WTC11 (cell line): ENCODE data around the gene SMYD3. TPM values are rescaled to one million over a fixed set of nuclear protein-coding genes. Genes with fewer than 3 reads are reported as not detected.

ENCODE experiments used
- ATAC-seq: fragments of 200-7000 bp; cut with Tn5 transposase; 2 replicates; pipeline ENCODE4 v1.10.0; 2021; ENCODE audit warnings: mild to moderate bottlenecking, moderate library complexity
- CTCF ChIA-PET: fragments of 300-600 bp; sonication (Branson Sonifier 250); formaldehyde crosslinking; loops from one replicate; lab custom pipeline; 2021; ENCODE audit warnings: antibody characterized with exemption; lab: Charles Lee
- POLR2A ChIA-PET: fragments of 350-600 bp; sonication (Branson Sonifier 250); formaldehyde crosslinking; loops from one replicate; lab custom pipeline; 2021; ENCODE audit warnings: antibody characterized with exemption; lab: Charles Lee
- DNase-seq: peaks from one replicate; pipeline ENCODE4 v3.0.0; 2021; ENCODE audit warnings: low spot score
- H3K27ac Mint-ChIP-seq: 2 replicates; pipeline ENCODE4 v1.8.0; 2021; ENCODE audit warnings: mixed read lengths
- H3K27me3 Mint-ChIP-seq: 2 replicates; pipeline ENCODE4 v1.8.0; 2021; ENCODE audit warnings: low read depth, mild to moderate bottlenecking, moderate library complexity, mixed read lengths
- H3K36me3 Mint-ChIP-seq: 2 replicates; pipeline ENCODE4 v1.8.0; 2021; ENCODE audit warnings: mixed read lengths
- H3K4me1 Mint-ChIP-seq: 2 replicates; pipeline ENCODE4 v1.8.0; 2022; ENCODE audit warnings: mixed read lengths
- H3K4me3 Mint-ChIP-seq: 2 replicates; pipeline ENCODE4 v1.8.0; 2021; ENCODE audit warnings: mild to moderate bottlenecking, moderate library complexity, mixed read lengths
- H3K9me3 Mint-ChIP-seq: 2 replicates; pipeline ENCODE4 v1.8.0; 2021; ENCODE audit warnings: mixed read lengths
- EMX1 ChIP-seq: fragments of 250-450 bp; sonication (Bioruptor Pico); IDR thresholded peaks from 2 replicates; pipeline ENCODE4 v1.8.0; 2021; ENCODE audit warnings: mild to moderate bottlenecking
- MYBL2 ChIP-seq: sonication (generic); formaldehyde crosslinking; IDR thresholded peaks from 2 replicates; pipeline ENCODE4 v1.8.1; 2023; ENCODE audit warnings: mild to moderate bottlenecking, moderate library complexity, missing genetic modification reagents
- NFATC4 ChIP-seq: fragments of 250-450 bp; sonication (Bioruptor Pico); IDR thresholded peaks from 2 replicates; pipeline ENCODE4 v1.9.0; 2021; ENCODE audit warnings: mild to moderate bottlenecking
- NR1H2 ChIP-seq: sonication (generic); formaldehyde crosslinking; IDR thresholded peaks from 2 replicates; pipeline ENCODE4 v1.9.0; 2021; ENCODE audit warnings: mild to moderate bottlenecking, moderate library complexity, missing genetic modification reagents
- RELA ChIP-seq: sonication (generic); formaldehyde crosslinking; IDR thresholded peaks from 2 replicates; pipeline ENCODE4 v1.8.1; 2022; ENCODE audit warnings: missing genetic modification reagents, mild to moderate bottlenecking, borderline replicate concordance
- SP1 ChIP-seq: sonication (generic); formaldehyde crosslinking; conservative IDR thresholded peaks from 2 replicates; pipeline ENCODE4 v1.8.1; 2022; ENCODE audit warnings: missing genetic modification reagents
- TEAD1 ChIP-seq: sonication (generic); formaldehyde crosslinking; IDR thresholded peaks from 2 replicates; pipeline ENCODE4 v1.8.0; 2022; ENCODE audit warnings: mild to moderate bottlenecking, missing genetic modification reagents
- TP53 ChIP-seq: sonication (generic); formaldehyde crosslinking; IDR thresholded peaks from 2 replicates; pipeline ENCODE4 v1.8.1; 2023; ENCODE audit warnings: mild to moderate bottlenecking, missing genetic modification reagents
- ZNF138 ChIP-seq: sonication (generic); formaldehyde crosslinking; conservative IDR thresholded peaks from 2 replicates; pipeline ENCODE4 v1.8.1; 2022; ENCODE audit warnings: mild to moderate bottlenecking, moderate library complexity, missing genetic modification reagents
- ZNF423 ChIP-seq: fragments of 250-450 bp; sonication (Bioruptor Pico); IDR thresholded peaks from 2 replicates; pipeline ENCODE4 v2.1.2; 2022; ENCODE audit warnings: mild to moderate bottlenecking, moderate library complexity
- total RNA-seq: library from RNA; stranded (reverse); gene quantifications from 3 replicates; pipeline ENCODE4 v1.2.3, GENCODE V29; 2021
- TF ChIP-seq, protein P1 (sequence below): sonication (generic); formaldehyde crosslinking; IDR thresholded peaks from 2 replicates; pipeline ENCODE4 v1.8.0; 2022; ENCODE audit warnings: missing genetic modification reagents
- TF ChIP-seq, protein P2 (sequence below): sonication (generic); formaldehyde crosslinking; conservative IDR thresholded peaks from 2 replicates; pipeline ENCODE4 v1.8.1; 2022; ENCODE audit warnings: mild to moderate bottlenecking, missing genetic modification reagents
- TF ChIP-seq, protein P3 (sequence below): sonication (generic); formaldehyde crosslinking; IDR thresholded peaks from 2 replicates; pipeline ENCODE4 v1.8.1; 2023; ENCODE audit warnings: mild to moderate bottlenecking, missing genetic modification reagents
- TF ChIP-seq, protein P4 (sequence below): sonication (generic); formaldehyde crosslinking; IDR thresholded peaks from 2 replicates; pipeline ENCODE4 v1.8.0; 2022; ENCODE audit warnings: mild to moderate bottlenecking, missing genetic modification reagents
- TF ChIP-seq, protein P5 (sequence below): sonication (generic); formaldehyde crosslinking; IDR thresholded peaks from 2 replicates; pipeline ENCODE4 v1.8.0; 2023; ENCODE audit warnings: mild to moderate bottlenecking, missing genetic modification reagents
- TF ChIP-seq, protein P6 (sequence below): sonication (generic); formaldehyde crosslinking; IDR thresholded peaks from 2 replicates; pipeline ENCODE4 v1.8.1; 2022; ENCODE audit warnings: low read depth, mild to moderate bottlenecking, moderate library complexity, missing genetic modification reagents, borderline replicate concordance
- TF ChIP-seq, protein P7 (sequence below): fragments of 250-450 bp; sonication (Bioruptor Pico); IDR thresholded peaks from 2 replicates; pipeline ENCODE4 v1.9.0; 2021; ENCODE audit warnings: mild to moderate bottlenecking
- TF ChIP-seq, protein P8 (sequence below): sonication (generic); formaldehyde crosslinking; IDR thresholded peaks from 2 replicates; pipeline ENCODE4 v1.8.0; 2022; ENCODE audit warnings: mild to moderate bottlenecking, missing genetic modification reagents
- TF ChIP-seq, protein P9 (sequence below): sonication (generic); formaldehyde crosslinking; IDR thresholded peaks from 2 replicates; pipeline ENCODE4 v1.8.0; 2023; ENCODE audit warnings: missing genetic modification reagents

The SMYD3 gene
- total RNA-seq, 1 experiment from 2014 or later = 21.4 TPM

DNA sequence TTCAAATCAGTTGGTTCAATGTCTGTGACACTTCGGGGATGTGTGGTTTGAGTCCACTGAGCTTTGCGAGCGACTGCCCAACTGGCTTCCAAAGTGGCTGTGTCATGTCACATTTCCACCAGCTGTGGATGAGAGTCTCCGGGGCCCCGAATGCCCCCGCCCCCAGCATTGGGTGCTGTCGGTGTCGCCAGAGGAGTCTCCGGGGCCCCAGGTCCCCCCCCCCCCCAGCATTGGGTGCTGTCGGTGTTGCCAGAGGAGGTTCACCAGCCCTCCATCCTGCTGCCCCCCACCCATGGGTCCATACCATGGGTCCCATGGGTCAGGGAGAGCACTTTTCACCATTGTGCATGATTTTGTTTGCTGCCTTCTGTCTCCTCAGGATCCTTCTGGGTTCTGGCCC, 9.0 kb upstream of the SMYD3 start:
- Mint-ChIP-seq H3K27me3 (peaks cover 5% of the 10 kb centered on the region), H3K27ac (no peak overlapping the region), H3K4me3 (no peak overlapping the region), H3K9me3 (peaks cover 44% of the 10 kb centered on the region), H3K36me3 (peaks cover 13% of the 10 kb centered on the region), H3K4me1 (no peaks in the 10 kb centered on the region)
- DNase-seq = no peak
- ChIA-PET POLR2A (no interaction called here), CTCF (no interaction called here)
- TF ChIP-seq ZNF138 (CRISPR knock-in tag) (no peak), TEAD1 (CRISPR knock-in tag) (no peak), ZNF423 (CRISPR knock-in tag) (no peak)
- TF ChIP-seq, protein P1, sequence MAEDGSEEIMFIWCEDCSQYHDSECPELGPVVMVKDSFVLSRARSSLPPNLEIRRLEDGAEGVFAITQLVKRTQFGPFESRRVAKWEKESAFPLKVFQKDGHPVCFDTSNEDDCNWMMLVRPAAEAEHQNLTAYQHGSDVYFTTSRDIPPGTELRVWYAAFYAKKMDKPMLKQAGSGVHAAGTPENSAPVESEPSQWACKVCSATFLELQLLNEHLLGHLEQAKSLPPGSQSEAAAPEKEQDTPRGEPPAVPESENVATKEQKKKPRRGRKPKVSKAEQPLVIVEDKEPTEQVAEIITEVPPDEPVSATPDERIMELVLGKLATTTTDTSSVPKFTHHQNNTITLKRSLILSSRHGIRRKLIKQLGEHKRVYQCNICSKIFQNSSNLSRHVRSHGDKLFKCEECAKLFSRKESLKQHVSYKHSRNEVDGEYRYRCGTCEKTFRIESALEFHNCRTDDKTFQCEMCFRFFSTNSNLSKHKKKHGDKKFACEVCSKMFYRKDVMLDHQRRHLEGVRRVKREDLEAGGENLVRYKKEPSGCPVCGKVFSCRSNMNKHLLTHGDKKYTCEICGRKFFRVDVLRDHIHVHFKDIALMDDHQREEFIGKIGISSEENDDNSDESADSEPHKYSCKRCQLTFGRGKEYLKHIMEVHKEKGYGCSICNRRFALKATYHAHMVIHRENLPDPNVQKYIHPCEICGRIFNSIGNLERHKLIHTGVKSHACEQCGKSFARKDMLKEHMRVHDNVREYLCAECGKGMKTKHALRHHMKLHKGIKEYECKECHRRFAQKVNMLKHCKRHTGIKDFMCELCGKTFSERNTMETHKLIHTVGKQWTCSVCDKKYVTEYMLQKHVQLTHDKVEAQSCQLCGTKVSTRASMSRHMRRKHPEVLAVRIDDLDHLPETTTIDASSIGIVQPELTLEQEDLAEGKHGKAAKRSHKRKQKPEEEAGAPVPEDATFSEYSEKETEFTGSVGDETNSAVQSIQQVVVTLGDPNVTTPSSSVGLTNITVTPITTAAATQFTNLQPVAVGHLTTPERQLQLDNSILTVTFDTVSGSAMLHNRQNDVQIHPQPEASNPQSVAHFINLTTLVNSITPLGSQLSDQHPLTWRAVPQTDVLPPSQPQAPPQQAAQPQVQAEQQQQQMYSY (CRISPR knock-in tag) = no peak
- TF ChIP-seq, protein P2, sequence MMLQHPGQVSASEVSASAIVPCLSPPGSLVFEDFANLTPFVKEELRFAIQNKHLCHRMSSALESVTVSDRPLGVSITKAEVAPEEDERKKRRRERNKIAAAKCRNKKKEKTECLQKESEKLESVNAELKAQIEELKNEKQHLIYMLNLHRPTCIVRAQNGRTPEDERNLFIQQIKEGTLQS = no peak
- TF ChIP-seq, protein P3, sequence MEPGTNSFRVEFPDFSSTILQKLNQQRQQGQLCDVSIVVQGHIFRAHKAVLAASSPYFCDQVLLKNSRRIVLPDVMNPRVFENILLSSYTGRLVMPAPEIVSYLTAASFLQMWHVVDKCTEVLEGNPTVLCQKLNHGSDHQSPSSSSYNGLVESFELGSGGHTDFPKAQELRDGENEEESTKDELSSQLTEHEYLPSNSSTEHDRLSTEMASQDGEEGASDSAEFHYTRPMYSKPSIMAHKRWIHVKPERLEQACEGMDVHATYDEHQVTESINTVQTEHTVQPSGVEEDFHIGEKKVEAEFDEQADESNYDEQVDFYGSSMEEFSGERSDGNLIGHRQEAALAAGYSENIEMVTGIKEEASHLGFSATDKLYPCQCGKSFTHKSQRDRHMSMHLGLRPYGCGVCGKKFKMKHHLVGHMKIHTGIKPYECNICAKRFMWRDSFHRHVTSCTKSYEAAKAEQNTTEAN = no peak
- TF ChIP-seq, protein P4, sequence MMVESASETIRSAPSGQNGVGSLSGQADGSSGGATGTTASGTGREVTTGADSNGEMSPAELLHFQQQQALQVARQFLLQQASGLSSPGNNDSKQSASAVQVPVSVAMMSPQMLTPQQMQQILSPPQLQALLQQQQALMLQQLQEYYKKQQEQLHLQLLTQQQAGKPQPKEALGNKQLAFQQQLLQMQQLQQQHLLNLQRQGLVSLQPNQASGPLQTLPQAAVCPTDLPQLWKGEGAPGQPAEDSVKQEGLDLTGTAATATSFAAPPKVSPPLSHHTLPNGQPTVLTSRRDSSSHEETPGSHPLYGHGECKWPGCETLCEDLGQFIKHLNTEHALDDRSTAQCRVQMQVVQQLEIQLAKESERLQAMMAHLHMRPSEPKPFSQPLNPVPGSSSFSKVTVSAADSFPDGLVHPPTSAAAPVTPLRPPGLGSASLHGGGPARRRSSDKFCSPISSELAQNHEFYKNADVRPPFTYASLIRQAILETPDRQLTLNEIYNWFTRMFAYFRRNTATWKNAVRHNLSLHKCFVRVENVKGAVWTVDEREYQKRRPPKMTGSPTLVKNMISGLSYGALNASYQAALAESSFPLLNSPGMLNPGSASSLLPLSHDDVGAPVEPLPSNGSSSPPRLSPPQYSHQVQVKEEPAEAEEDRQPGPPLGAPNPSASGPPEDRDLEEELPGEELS (CRISPR knock-in tag) = no peak
- TF ChIP-seq, protein P5, sequence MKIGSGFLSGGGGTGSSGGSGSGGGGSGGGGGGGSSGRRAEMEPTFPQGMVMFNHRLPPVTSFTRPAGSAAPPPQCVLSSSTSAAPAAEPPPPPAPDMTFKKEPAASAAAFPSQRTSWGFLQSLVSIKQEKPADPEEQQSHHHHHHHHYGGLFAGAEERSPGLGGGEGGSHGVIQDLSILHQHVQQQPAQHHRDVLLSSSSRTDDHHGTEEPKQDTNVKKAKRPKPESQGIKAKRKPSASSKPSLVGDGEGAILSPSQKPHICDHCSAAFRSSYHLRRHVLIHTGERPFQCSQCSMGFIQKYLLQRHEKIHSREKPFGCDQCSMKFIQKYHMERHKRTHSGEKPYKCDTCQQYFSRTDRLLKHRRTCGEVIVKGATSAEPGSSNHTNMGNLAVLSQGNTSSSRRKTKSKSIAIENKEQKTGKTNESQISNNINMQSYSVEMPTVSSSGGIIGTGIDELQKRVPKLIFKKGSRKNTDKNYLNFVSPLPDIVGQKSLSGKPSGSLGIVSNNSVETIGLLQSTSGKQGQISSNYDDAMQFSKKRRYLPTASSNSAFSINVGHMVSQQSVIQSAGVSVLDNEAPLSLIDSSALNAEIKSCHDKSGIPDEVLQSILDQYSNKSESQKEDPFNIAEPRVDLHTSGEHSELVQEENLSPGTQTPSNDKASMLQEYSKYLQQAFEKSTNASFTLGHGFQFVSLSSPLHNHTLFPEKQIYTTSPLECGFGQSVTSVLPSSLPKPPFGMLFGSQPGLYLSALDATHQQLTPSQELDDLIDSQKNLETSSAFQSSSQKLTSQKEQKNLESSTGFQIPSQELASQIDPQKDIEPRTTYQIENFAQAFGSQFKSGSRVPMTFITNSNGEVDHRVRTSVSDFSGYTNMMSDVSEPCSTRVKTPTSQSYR (CRISPR knock-in tag) = no peak
- TF ChIP-seq, protein P6, sequence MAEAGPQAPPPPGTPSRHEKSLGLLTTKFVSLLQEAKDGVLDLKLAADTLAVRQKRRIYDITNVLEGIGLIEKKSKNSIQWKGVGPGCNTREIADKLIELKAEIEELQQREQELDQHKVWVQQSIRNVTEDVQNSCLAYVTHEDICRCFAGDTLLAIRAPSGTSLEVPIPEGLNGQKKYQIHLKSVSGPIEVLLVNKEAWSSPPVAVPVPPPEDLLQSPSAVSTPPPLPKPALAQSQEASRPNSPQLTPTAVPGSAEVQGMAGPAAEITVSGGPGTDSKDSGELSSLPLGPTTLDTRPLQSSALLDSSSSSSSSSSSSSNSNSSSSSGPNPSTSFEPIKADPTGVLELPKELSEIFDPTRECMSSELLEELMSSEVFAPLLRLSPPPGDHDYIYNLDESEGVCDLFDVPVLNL (CRISPR knock-in tag) = no peak
- ATAC-seq = no peak

DNA sequence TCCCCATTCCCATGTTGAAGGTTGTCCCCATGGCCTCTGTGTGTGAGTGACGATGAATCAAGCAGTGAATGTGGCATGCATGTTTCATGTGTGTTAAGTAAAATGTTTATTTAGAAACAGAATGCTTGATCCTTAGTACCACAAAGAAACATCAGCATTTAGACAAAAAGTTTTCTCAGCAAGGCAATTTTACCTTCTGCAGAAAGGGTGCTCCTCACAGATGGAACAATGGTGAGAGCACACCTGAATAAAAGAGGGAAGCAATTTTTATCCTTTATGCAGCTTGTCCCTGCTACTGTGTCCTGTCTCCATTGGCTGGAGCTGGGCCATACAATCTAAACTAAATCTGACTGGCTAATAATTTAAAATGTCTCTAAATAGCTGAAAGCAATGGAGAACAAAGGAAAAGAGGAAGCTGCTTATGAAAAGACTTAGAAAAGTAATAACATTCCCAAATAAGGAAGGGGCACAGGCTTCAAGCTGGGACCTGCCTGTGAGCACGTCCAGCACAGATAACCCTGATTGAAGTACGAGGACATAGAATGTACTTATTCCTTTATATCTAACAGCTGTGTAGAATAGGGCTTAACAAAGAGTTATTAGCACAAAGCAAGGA, 8.4 kb upstream of the SMYD3 start:
- H3K27me3 Mint-ChIP-seq = peaks cover 5% of the 10 kb centered on the region
- CTCF ChIA-PET = no interaction called here
- H3K9me3 Mint-ChIP-seq = peaks cover 44% of the 10 kb centered on the region
- no peaks in the 10 kb centered on the region for H3K4me1 Mint-ChIP-seq
- H3K27ac Mint-ChIP-seq = no peak overlapping the region
- H3K36me3 Mint-ChIP-seq = peaks cover 13% of the 10 kb centered on the region
- no peak for ATAC-seq
- POLR2A ChIA-PET = no interaction called here
- H3K4me3 Mint-ChIP-seq = no peak overlapping the region
- DNase-seq = no peak
- TF ChIP-seq RELA (CRISPR knock-in tag) = no peak
- TF ChIP-seq, protein P7, sequence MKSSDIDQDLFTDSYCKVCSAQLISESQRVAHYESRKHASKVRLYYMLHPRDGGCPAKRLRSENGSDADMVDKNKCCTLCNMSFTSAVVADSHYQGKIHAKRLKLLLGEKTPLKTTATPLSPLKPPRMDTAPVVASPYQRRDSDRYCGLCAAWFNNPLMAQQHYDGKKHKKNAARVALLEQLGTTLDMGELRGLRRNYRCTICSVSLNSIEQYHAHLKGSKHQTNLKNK (CRISPR knock-in tag) = no peak
- TF ChIP-seq, protein P8, sequence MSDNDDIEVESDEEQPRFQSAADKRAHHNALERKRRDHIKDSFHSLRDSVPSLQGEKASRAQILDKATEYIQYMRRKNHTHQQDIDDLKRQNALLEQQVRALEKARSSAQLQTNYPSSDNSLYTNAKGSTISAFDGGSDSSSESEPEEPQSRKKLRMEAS (CRISPR knock-in tag) = no peak
- TF ChIP-seq, protein P9, sequence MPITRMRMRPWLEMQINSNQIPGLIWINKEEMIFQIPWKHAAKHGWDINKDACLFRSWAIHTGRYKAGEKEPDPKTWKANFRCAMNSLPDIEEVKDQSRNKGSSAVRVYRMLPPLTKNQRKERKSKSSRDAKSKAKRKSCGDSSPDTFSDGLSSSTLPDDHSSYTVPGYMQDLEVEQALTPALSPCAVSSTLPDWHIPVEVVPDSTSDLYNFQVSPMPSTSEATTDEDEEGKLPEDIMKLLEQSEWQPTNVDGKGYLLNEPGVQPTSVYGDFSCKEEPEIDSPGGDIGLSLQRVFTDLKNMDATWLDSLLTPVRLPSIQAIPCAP = no peak
- TF ChIP-seq NFATC4 = no peak
- TF ChIP-seq, protein P2 = no peak
- TF ChIP-seq MYBL2 (CRISPR knock-in tag) = no peak
- no peak for TF ChIP-seq SP1 (CRISPR knock-in tag)
- TF ChIP-seq, protein P4 (CRISPR knock-in tag) = no peak
- no peak for TF ChIP-seq EMX1
- no peak for TF ChIP-seq NR1H2 (CRISPR knock-in tag)
- no peak for TF ChIP-seq TP53 (CRISPR knock-in tag)
